ENCODE data around the gene ZNF839.

ZNF839 gene

GRCh38 chr14:102353126-102353619 lies 33.6 kb downstream of the ZNF839 start:
- ChIA-PET CTCF (interaction anchor here (1.2 to 1.4 kb wide), 2 partner anchors 10 to 38 kb away, joined by 3 read pairs; no protein-coding TSS in a partner anchor), POLR2A (no interaction called here)
- no peak overlapping the region for H3K4me3 ChIP-seq (ENCODE audit: low read depth, low read length)
- DNase-seq (ENCODE audit: low read depth, low spot score): no peak
- no peak for TF ChIP-seq CTCF (IDR thresholded peaks at IDR 0.05; ENCODE audit: insufficient read depth, low read length, missing control alignments)

- TF ChIP-seq CTCF (IDR thresholded peaks at IDR 0.05; ENCODE audit: insufficient read depth, low read length, missing control alignments): no peak
- no peak for DNase-seq (ENCODE audit: low read depth, low spot score)
- ChIA-PET POLR2A (no interaction called here), CTCF (no interaction called here)
- no peak overlapping the region for H3K4me3 ChIP-seq (ENCODE audit: low read depth, low read length)
These were observed 36.7 kb downstream of the ZNF839 start for GRCh38 chr14:102356280-102356679.

- H3K4me3 ChIP-seq (ENCODE audit: low read depth, low read length): no peak overlapping the region
- CTCF ChIA-PET: interaction anchor here (1.6 kb wide), 1 partner anchor 9 kb away, joined by 5 read pairs; no protein-coding TSS in a partner anchor
- no peak for TF ChIP-seq CTCF (IDR thresholded peaks at IDR 0.05; ENCODE audit: insufficient read depth, low read length, missing control alignments)
- POLR2A ChIA-PET: no interaction called here
- DNase-seq (ENCODE audit: low read depth, low spot score): no peak
These were observed 39.8 kb downstream of the ZNF839 start for GRCh38 chr14:102359341-102359740.

GRCh38 chr14:102360388-102360787 lies 40.8 kb downstream of the ZNF839 start:
- POLR2A ChIA-PET: no interaction called here
- H3K4me3 ChIP-seq (ENCODE audit: low read depth, low read length): no peak overlapping the region
- no peak for DNase-seq (ENCODE audit: low read depth, low spot score)
- CTCF ChIA-PET: no interaction called here
- no peak for TF ChIP-seq CTCF (IDR thresholded peaks at IDR 0.05; ENCODE audit: insufficient read depth, low read length, missing control alignments)

- CTCF ChIA-PET: interaction anchor here (1.1 to 1.4 kb wide), 4 partner anchors 11 to 42 kb away, joined by 3 read pairs; partner anchors contain the start of gene ZNF839
These were observed 42.5 kb downstream of the ZNF839 start for GRCh38 chr14:102362084-102362483.

More at GRCh38 chr14:102362084-102362483, 42.5 kb downstream of the ZNF839 start:
- TF ChIP-seq CTCF (IDR thresholded peaks at IDR 0.05; ENCODE audit: insufficient read depth, low read length, missing control alignments): no peak
- H3K4me3 ChIP-seq (ENCODE audit: low read depth, low read length): peak overlapping the region; percentile 89
- POLR2A ChIA-PET: interaction anchor here (1.0 kb wide), 2 partner anchors 26 to 27 kb away, joined by 3 read pairs; no protein-coding TSS in a partner anchor
- peak; percentile 3 for DNase-seq (ENCODE audit: low read depth, low spot score)
